Measurements from ENCODE around the gene PRKCQ.

PRKCQ gene

GRCh38 chr10:6410830-6411229, 169.2 kb downstream of the PRKCQ start:
- peaks cover 18% of the 10 kb centered on the region for H3K4me1 ChIP-seq (ENCODE audit: insufficient read depth, low read length)
- no peaks in the 10 kb centered on the region for H3K27me3 ChIP-seq (ENCODE audit: insufficient read depth, low read length, poor library complexity)
- no peak overlapping the region for H3K4me2 ChIP-seq (ENCODE audit: insufficient read depth, low read length)
- no peak overlapping the region for H3K9ac ChIP-seq (ENCODE audit: low read depth, low read length)
- TF ChIP-seq CTCF (IDR thresholded peaks at IDR 0.05; ENCODE audit: borderline replicate concordance, extremely low read depth, low read length, poor library complexity, severe bottlenecking) (no peak), EZH2 (IDR thresholded peaks at IDR 0.05; ENCODE audit: borderline replicate concordance, low read depth, low read length, severe bottlenecking) (no peak)
- no peak for ATAC-seq (ENCODE audit: insufficient read depth, low read depth)
- H3K9me3 ChIP-seq (ENCODE audit: insufficient read depth, low read length, severe bottlenecking) = no peaks in the 10 kb centered on the region
- H3K4me3 ChIP-seq (ENCODE audit: low read depth in 1 of 2, low read length in 2 of 2) = no peak overlapping the region
- no peak for DNase-seq
- no peaks in the 10 kb centered on the region for H3K36me3 ChIP-seq (ENCODE audit: insufficient read depth, low read length)
- no peaks in the 10 kb centered on the region for H3K79me2 ChIP-seq (ENCODE audit: insufficient read depth, low read length)
- no peaks in the 10 kb centered on the region for H4K20me1 ChIP-seq (ENCODE audit: insufficient read depth, low read length)
- H2AFZ ChIP-seq (ENCODE audit: low read depth, low read length) = no peak overlapping the region
- H3K27ac ChIP-seq (ENCODE audit: low read length) = no peak overlapping the region

GRCh38 chr10:6409971-6410643, 170.0 kb downstream of the PRKCQ start:
- Histone ChIP-seq H3K79me2 (ENCODE audit: insufficient read depth, low read length) (no peaks in the 10 kb centered on the region), H2AFZ (ENCODE audit: low read depth, low read length) (no peak overlapping the region), H3K9me3 (ENCODE audit: insufficient read depth, low read length, severe bottlenecking) (no peaks in the 10 kb centered on the region), H3K36me3 (ENCODE audit: insufficient read depth, low read length) (no peaks in the 10 kb centered on the region), H3K4me1 (ENCODE audit: insufficient read depth, low read length) (peaks cover 18% of the 10 kb centered on the region), H3K4me3 (ENCODE audit: low read depth in 1 of 2, low read length in 2 of 2) (peak overlapping the region in 1 of 2 experiments; percentile 2; a peak in 1 of 4 replicates), H3K9ac (ENCODE audit: low read depth, low read length) (no peak overlapping the region), H3K4me2 (ENCODE audit: insufficient read depth, low read length) (peak overlapping the region; percentile 8), H3K27me3 (ENCODE audit: insufficient read depth, low read length, poor library complexity) (no peaks in the 10 kb centered on the region), H4K20me1 (ENCODE audit: insufficient read depth, low read length) (no peaks in the 10 kb centered on the region), H3K27ac (ENCODE audit: low read length) (peak overlapping the region; percentile 58)
- DNase-seq = peak; percentile 59
- peak; percentile 97 for ATAC-seq (ENCODE audit: insufficient read depth, low read depth)
- TF ChIP-seq EZH2 (IDR thresholded peaks at IDR 0.05; ENCODE audit: borderline replicate concordance, low read depth, low read length, severe bottlenecking) (no peak), CTCF (IDR thresholded peaks at IDR 0.05; ENCODE audit: borderline replicate concordance, extremely low read depth, low read length, poor library complexity, severe bottlenecking) (no peak)

DNA sequence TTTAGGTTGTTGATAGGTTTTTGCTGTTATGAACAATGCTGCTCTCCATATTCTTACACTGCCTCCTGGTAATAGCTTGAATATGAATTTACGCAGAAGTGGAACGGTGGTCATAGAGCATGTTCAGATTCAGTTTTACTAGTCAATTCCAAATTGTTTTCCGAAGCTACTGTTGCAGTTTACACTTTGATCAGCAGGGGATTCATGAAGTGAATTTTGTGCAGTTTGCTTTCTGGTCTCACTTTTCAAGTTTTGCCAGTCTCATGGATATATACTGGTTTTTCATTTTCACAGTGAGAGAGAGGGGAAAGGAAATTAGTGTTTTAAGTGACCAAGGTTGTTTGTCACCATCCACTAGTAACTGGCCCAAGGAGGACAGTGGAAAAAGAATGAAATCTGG, 171.3 kb downstream of the PRKCQ start:
- H3K27ac ChIP-seq (ENCODE audit: low read length) = no peak overlapping the region
- no peaks in the 10 kb centered on the region for H3K79me2 ChIP-seq (ENCODE audit: insufficient read depth, low read length)
- peaks cover 18% of the 10 kb centered on the region for H3K4me1 ChIP-seq (ENCODE audit: insufficient read depth, low read length)

More for the DNA sequence above, 171.3 kb downstream of the PRKCQ start:
- Histone ChIP-seq H3K36me3 (ENCODE audit: insufficient read depth, low read length) (no peaks in the 10 kb centered on the region), H3K27me3 (ENCODE audit: insufficient read depth, low read length, poor library complexity) (no peaks in the 10 kb centered on the region), H3K9me3 (ENCODE audit: insufficient read depth, low read length, severe bottlenecking) (no peaks in the 10 kb centered on the region), H3K4me2 (ENCODE audit: insufficient read depth, low read length) (no peak overlapping the region), H2AFZ (ENCODE audit: low read depth, low read length) (no peak overlapping the region), H4K20me1 (ENCODE audit: insufficient read depth, low read length) (no peaks in the 10 kb centered on the region), H3K4me3 (ENCODE audit: low read depth in 1 of 2, low read length in 2 of 2) (no peak overlapping the region), H3K9ac (ENCODE audit: low read depth, low read length) (no peak overlapping the region)
- ATAC-seq (ENCODE audit: insufficient read depth, low read depth) (no peak), DNase-seq (no peak)
- TF ChIP-seq CTCF (IDR thresholded peaks at IDR 0.05; ENCODE audit: borderline replicate concordance, extremely low read depth, low read length, poor library complexity, severe bottlenecking) = peak; percentile 28
- no peak for TF ChIP-seq EZH2 (IDR thresholded peaks at IDR 0.05; ENCODE audit: borderline replicate concordance, low read depth, low read length, severe bottlenecking)
